ENCODE measurements around the gene ANHX.

Gene ANHX

DNA sequence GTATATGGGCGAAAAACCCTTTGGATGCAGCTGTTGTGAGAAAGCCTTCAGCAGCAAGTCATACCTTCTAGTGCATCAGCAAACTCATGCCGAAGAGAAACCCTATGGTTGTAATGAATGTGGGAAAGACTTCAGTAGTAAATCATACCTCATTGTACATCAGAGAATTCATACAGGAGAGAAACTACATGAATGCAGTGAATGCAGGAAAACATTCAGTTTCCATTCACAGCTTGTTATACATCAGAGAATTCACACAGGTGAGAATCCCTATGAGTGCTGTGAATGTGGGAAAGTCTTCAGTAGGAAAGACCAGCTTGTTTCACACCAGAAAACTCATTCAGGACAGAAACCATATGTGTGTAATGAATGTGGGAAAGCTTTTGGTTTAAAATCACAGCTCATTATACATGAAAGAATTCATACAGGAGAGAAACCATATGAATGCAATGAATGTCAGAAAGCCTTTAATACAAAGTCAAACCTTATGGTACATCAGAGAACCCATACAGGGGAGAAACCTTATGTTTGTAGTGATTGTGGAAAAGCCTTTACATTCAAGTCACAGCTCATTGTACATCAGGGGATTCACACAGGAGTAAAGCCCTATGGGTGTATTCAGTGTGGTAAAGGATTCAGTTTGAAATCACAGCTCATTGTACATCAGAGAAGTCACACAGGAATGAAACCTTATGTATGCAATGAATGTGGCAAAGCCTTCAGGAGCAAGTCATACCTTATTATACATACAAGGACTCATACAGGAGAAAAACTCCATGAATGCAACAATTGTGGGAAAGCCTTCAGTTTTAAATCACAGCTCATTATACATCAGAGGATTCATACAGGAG lies 33.0 kb downstream of the ANHX start:
- DNase-seq (ENCODE audit: low read depth in 2 of 2), result no peak

DNA sequence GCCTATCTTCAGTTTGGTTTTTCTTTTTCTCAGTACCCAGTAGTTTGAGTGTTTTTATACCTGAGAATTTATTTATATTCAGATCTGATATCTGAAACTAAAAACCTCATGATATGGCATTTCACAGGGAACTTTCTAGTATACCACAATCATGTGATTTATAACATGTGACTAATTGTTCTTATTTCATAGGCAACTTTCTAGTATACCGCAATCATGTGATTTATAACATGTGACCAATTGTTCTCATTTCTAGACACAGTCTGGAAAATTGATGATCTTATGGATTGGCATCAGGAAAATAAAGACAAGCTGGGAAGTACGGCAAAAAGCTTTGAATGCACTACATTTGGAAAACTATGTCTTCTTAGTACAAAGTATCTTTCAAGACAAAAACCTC lies 33.8 kb downstream of the ANHX start:
- no peak for DNase-seq (ENCODE audit: low read depth in 2 of 2)

DNA sequence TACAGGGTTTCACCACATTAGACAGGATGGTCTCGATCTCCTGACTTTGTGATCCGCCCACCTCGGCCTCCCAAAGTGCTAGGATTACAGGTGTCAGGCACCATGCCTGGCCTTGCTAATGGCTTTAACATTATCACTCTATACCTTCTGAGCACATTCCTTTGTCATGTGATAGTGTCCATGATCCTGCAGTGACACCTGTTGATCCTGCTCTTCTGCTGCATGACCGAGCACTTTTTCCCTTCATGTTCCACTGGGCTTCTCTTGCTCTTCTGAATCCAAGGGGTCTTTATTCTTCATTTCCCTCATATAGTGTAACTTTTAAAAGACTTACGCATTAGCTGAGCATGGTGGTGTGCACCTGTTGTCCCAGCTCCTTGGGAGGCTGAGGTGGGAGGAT lies 42.8 kb downstream of the ANHX start:
- DNase-seq (ENCODE audit: low read depth in 2 of 2), result no peak

DNA sequence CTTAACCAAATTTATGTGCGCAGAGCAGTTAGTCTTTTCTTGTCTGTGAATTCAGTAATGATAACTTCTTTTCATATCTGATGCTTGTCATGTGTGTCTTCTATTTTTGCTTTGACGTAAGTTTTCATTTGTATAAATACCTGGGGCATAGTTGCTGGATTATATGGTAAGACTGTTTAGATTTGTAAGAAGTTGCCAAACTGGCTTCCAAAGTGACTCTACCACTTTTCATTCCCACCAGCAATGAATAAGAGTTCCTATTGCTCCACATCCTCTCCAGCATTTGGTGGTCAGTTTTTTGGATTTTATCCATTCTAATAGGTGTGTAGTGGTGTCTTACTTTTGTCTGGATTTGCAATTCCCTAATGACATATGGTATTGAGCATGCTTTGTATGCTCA lies 45.5 kb downstream of the ANHX start:
- DNase-seq (ENCODE audit: low read depth in 2 of 2), result no peak

DNA sequence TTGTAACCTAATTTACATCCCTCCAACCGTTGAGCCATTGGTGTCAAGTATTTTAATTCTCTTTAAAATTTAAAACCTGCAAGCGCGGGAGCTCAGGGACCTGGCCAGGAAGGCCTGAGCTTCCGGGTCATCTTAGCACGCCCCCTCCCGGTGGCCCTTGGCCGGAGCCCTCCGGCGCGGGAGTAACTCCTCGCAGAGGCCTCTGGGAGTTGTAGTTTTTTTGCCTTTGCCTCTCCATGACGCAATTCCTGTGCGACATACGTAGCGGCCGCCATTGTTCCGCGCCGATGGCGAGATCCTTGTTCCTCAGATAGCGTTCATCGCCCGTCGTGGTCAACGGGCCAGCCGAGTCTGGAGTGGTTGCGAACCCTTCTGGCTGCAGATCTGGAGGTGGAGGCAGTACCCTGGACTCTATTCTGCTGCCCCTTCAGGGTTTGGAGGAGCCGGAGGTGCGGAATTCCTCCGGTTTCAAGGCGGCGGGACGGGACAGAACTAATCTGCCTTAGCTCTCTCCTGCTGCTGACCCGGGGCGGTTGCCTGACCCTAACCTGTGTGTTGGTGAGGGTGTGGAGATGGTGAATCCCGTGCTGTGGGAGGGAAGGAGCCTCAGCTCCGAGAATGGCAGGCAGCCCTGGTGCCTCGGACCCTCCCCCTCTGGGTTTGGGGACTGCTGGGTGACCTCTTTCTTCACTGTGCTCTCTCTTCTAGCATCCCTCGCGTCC lies 54.3 kb downstream of the ANHX start, which contains the start of gene ZNF268:
TSS of gene ZNF268 (plus strand) at position 258 of the 722 bp plus-strand sequence. CDS start 503 bp downstream, outside the sequence.
- DNase-seq (ENCODE audit: low read depth in 2 of 2), result peak; percentile 87 to 88

DNA sequence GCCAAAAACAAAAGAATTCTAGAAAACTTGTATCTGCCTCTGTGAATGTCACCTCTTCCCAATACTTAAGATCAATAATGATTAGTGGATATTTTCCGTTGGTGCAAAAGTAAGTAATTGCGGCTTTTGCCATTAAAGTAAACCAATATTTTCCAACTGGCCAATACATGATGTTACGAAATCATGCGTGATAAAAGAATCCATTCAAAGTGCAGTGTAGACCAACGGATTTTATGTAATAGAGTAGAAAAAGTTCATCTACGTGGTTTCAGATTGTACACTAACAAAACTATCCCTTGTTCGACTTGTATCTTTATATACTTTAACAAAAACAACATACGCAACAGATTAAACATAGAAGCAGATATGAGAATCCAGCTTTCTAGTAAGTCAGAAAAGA lies 55.0 kb downstream of the ANHX start:
- no peak for DNase-seq (ENCODE audit: low read depth in 2 of 2)

DNA sequence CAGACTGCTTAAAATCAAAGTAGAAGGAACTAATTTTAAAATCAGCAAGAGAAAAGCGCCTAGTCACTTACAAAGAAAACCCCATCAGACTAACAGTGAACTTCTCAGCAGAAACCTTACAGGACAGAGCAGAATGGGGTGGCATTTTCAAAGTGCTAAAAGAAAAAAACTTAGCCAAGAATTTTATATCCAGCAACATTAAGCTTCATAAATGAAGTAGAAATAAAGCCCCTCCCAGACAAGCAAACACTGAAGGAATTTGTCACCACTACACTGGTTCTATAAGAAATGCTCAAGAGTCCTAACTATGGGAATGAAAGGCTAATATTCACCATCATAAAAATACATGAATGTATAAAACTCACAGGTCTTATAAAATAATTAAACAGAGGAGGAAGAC lies 60.8 kb downstream of the ANHX start:
- DNase-seq (ENCODE audit: low read depth in 2 of 2), result no peak

DNA sequence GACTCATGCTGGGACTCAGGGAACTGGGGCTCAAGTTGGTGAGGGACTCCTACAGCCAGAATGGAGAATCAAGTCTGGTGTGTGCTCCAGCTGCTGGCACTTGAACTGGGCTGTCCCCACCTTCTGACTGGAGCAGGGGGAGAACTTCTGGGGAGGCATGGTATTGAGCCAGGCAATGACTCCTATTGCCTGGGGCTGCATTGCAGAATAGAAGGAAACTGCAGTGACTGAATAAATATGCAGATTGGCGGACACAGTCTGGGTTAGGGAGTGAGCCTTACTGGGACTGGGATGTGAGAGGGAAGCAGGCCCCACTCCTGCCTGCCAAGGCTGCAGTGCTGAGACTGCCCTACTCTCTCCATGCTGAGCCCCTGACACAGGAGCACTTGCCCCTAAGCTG lies 63.2 kb downstream of the ANHX start:
- no peak for DNase-seq (ENCODE audit: low read depth in 2 of 2)

Data from stimulated activated CD4-positive, alpha-beta T cell treated with anti-CD3 and anti-CD28 coated beads, Interleukin-4, amount 100 ng/mL, for 48 hours (primary cell).